Measurements from ENCODE around the gene SNX5. TPM values are rescaled to one million over a fixed set of nuclear protein-coding genes. Genes with fewer than 3 reads are reported as not detected.

Gene SNX5
- total and polyA plus RNA-seq, 2 of the 13 experiments (the other 11 are each of a cell fraction or from before 2014, with no cell fraction given) = 664 to 1,040 TPM

GRCh38 chr20:17896771-17897369, 71.7 kb downstream of the SNX5 start (continued):
- TF ChIP-seq SPEN (CRISPR knock-in tag; IDR thresholded peaks at IDR 0.05; ENCODE audit: low read depth) = peak; percentile 60; the same call in 1 of the 2 replicates
- TF ChIP-seq USF2 (IDR thresholded peaks at IDR 0.05; ENCODE audit: low read depth, low read length) = no peak
- no peak for TF ChIP-seq USF2 (CRISPR knock-in tag; IDR thresholded peaks at IDR 0.05; ENCODE audit: borderline replicate concordance)
- TF ChIP-seq FOXA3 (CRISPR knock-in tag; IDR thresholded peaks at IDR 0.05) = peak; percentile 95
- TF ChIP-seq ZSCAN29 (CRISPR knock-in tag; conservative IDR thresholded peaks at IDR 0.05) = peak; percentile 94
- TF ChIP-seq HDAC2 (CRISPR knock-in tag; IDR thresholded peaks at IDR 0.05) = peak; percentile 99
- peak; percentile 48 for TF ChIP-seq ZNF781 (CRISPR knock-in tag; IDR thresholded peaks at IDR 0.05; ENCODE audit: borderline replicate concordance, not compliant biosample characterization)
- TF ChIP-seq ZNF446 (CRISPR knock-in tag; IDR thresholded peaks at IDR 0.05) = no peak
- TF ChIP-seq FOSL2 (CRISPR knock-in tag; IDR thresholded peaks at IDR 0.05) = peak; percentile 99
- TF ChIP-seq CSRNP1 (CRISPR knock-in tag; IDR thresholded peaks at IDR 0.05) = 0 out of 2 replicates have a peak, but pooled peaks have one; percentile 53
- TF ChIP-seq GABPA (IDR thresholded peaks at IDR 0.05; ENCODE audit: low read depth, low read length) = no peak
- peak; percentile 55 for TF ChIP-seq GABPA (CRISPR knock-in tag; IDR thresholded peaks at IDR 0.05; ENCODE audit: low read depth)
- no peak for TF ChIP-seq ZNF18 (CRISPR knock-in tag; IDR thresholded peaks at IDR 0.05; ENCODE audit: insufficient replicate concordance)
- TF ChIP-seq E2F2 (CRISPR knock-in tag; IDR thresholded peaks at IDR 0.05; ENCODE audit: borderline replicate concordance) = no peak
- TF ChIP-seq HOXA5 (CRISPR knock-in tag; IDR thresholded peaks at IDR 0.05) = peak; percentile 90
- no peak for TF ChIP-seq GMEB1 (CRISPR knock-in tag; IDR thresholded peaks at IDR 0.05; ENCODE audit: borderline replicate concordance)
- peak; percentile 27; the same call in 1 of the 2 replicates for TF ChIP-seq CEBPB (IDR thresholded peaks at IDR 0.05; ENCODE audit: borderline replicate concordance, low read depth, low read length)
- TF ChIP-seq ZNF558 (CRISPR knock-in tag; IDR thresholded peaks at IDR 0.05; ENCODE audit: borderline replicate concordance) = no peak
- TF ChIP-seq ZMYM4 (CRISPR knock-in tag; IDR thresholded peaks at IDR 0.05) = peak; percentile 78
- TF ChIP-seq ARNT2 (CRISPR knock-in tag; IDR thresholded peaks at IDR 0.05; ENCODE audit: low read depth) = no peak
- TF ChIP-seq KAT2B (IDR thresholded peaks at IDR 0.05; ENCODE audit: borderline replicate concordance, low read depth, low read length) = no peak
- peak; percentile 39; the same call in 1 of the 2 replicates for TF ChIP-seq BRD4 (CRISPR knock-in tag; IDR thresholded peaks at IDR 0.05)
